Erythroblast (primary cell): Measurements from ENCODE around the gene VSTM2B.

Experiments used
- GATA1 ChIP-seq: IDR thresholded peaks from 2 replicates; pipeline ENCODE4 v1.6.1; 2011; ENCODE audit warnings: low read depth, mild to moderate bottlenecking, control low read depth, low read length, moderate library complexity
- POLR2A ChIP-seq: IDR thresholded peaks from 2 replicates; pipeline ENCODE4 v1.6.1; 2011; ENCODE audit warnings: mild to moderate bottlenecking, low read length

GRCh38 chr19:29492769-29493168 lies 33.0 kb upstream of the VSTM2B start:
- TF ChIP-seq POLR2A: no peak
- TF ChIP-seq GATA1: no peak
